ENCODE data around the gene TBC1D22A.

DNA sequence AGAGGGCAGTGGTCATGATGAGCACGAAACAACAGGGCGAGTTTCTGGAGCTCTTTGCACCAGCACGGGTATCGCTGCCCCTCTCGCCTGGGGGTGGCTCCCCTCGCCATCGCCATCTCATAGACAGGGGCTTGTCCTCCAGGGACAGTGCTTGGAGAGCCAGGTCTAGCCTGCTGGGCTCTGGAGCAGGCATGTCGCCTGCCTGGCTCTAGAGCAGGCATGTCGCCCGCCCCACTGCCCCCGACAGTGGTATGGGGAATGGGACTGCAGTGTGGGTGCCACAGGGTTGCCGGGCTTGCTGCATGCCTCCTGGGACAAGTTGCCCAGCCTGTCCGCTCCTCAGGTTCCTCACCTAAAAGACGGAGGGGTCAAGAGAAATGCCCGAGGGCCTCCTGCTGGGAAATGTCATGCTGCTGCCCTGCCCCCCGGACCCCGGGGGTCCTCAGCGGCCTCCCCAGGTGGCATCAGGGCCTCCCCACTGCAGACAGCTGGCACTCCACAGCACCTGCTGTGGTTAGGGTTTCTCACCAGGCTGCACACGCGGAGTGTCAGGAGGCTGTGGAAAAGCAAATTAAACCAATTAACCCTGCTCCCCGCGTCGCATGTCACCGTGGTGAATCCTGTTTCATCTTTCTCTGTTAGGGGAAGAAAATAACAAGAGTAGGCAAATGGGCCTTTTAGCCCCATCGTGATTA is 403.0 kb downstream of the TBC1D22A start:
- no peak for TF ChIP-seq POLR2A (IDR thresholded peaks at IDR 0.05)
- TF ChIP-seq, protein P1, sequence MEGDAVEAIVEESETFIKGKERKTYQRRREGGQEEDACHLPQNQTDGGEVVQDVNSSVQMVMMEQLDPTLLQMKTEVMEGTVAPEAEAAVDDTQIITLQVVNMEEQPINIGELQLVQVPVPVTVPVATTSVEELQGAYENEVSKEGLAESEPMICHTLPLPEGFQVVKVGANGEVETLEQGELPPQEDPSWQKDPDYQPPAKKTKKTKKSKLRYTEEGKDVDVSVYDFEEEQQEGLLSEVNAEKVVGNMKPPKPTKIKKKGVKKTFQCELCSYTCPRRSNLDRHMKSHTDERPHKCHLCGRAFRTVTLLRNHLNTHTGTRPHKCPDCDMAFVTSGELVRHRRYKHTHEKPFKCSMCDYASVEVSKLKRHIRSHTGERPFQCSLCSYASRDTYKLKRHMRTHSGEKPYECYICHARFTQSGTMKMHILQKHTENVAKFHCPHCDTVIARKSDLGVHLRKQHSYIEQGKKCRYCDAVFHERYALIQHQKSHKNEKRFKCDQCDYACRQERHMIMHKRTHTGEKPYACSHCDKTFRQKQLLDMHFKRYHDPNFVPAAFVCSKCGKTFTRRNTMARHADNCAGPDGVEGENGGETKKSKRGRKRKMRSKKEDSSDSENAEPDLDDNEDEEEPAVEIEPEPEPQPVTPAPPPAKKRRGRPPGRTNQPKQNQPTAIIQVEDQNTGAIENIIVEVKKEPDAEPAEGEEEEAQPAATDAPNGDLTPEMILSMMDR (IDR thresholded peaks at IDR 0.05) = no peak

Measured in upper lobe of left lung (tissue), 4 donors.